HepG2 (cell line): ENCODE measurements around the gene TOMM20. TPM values are rescaled to one million over a fixed set of nuclear protein-coding genes. Genes with fewer than 3 reads are reported as not detected.

Experiments
- BCL6 ChIP-seq: IDR thresholded peaks from 2 replicates; pipeline ENCODE4 v1.6.1; 2016; ENCODE audit warnings: missing genetic modification reagents, missing compliant biosample characterization
- CBX1 ChIP-seq: IDR thresholded peaks from one replicate; pipeline ENCODE4 v1.6.1; 2016; ENCODE audit warnings: antibody characterized with exemption, low read depth
- CREBL2 ChIP-seq: sonication (generic); formaldehyde crosslinking; IDR thresholded peaks from 2 replicates; pipeline ENCODE4 v1.8.1; 2023; ENCODE audit warnings: missing genetic modification reagents, mild to moderate bottlenecking, borderline replicate concordance
- FOSL2 ChIP-seq: sonication (generic); formaldehyde crosslinking; IDR thresholded peaks from 2 replicates; pipeline ENCODE4 v1.4.0; 2020; ENCODE audit warnings: missing genetic modification reagents
- FOXM1 ChIP-seq: sonication (generic); formaldehyde crosslinking; IDR thresholded peaks from 2 replicates; pipeline ENCODE4 v1.5.0; 2020; ENCODE audit warnings: missing genetic modification reagents
- GPN1 ChIP-seq: sonication (generic); formaldehyde crosslinking; IDR thresholded peaks from 2 replicates; pipeline ENCODE4 v1.5.1; 2020; ENCODE audit warnings: missing genetic modification reagents, borderline replicate concordance
- MATR3 ChIP-seq: sonication (generic); formaldehyde crosslinking; IDR thresholded peaks from 2 replicates; pipeline ENCODE4 v1.4.0; 2020; ENCODE audit warnings: missing genetic modification reagents
- PAX8 ChIP-seq: sonication (generic); formaldehyde crosslinking; IDR thresholded peaks from 2 replicates; pipeline ENCODE4 v1.8.0; 2022; ENCODE audit warnings: mild to moderate bottlenecking, missing genetic modification reagents, borderline replicate concordance
- PCBP2 ChIP-seq: fragments of 200-400 bp; formaldehyde crosslinking; optimal IDR thresholded peaks from 2 replicates; pipeline ENCODE3; 2018; ENCODE audit warnings: low read length, low read depth; ENCODE audit not compliant: poor library complexity, severe bottlenecking
- SALL2 ChIP-seq: sonication (generic); formaldehyde crosslinking; IDR thresholded peaks from 2 replicates; pipeline ENCODE4 v1.8.1; 2023; ENCODE audit warnings: mild to moderate bottlenecking, missing genetic modification reagents, inconsistent platforms
- SIX1 ChIP-seq: sonication (generic); formaldehyde crosslinking; IDR thresholded peaks from 2 replicates; pipeline ENCODE4 v1.4.0; 2020; ENCODE audit warnings: missing genetic modification reagents, borderline replicate concordance
- SMAD3 ChIP-seq: sonication (generic); formaldehyde crosslinking; IDR thresholded peaks from 2 replicates; pipeline ENCODE4 v1.4.0; 2020; ENCODE audit warnings: missing genetic modification reagents
- STAT5B ChIP-seq: sonication (generic); formaldehyde crosslinking; IDR thresholded peaks from 2 replicates; pipeline ENCODE4 v1.4.0; 2020; ENCODE audit warnings: missing genetic modification reagents
- THAP7 ChIP-seq: sonication (generic); formaldehyde crosslinking; IDR thresholded peaks from 2 replicates; pipeline ENCODE4 v1.8.1; 2023; ENCODE audit warnings: mild to moderate bottlenecking, missing genetic modification reagents
- UBTF ChIP-seq: sonication (generic); formaldehyde crosslinking; IDR thresholded peaks from 2 replicates; pipeline ENCODE4 v1.4.0; 2020; ENCODE audit warnings: mild to moderate bottlenecking, missing genetic modification reagents
- ZNF101 ChIP-seq: sonication (generic); formaldehyde crosslinking; IDR thresholded peaks from 2 replicates; pipeline ENCODE4 v1.4.0; 2020; ENCODE audit warnings: mild to moderate bottlenecking, low read depth, missing genetic modification reagents, borderline replicate concordance
- ZNF296 ChIP-seq: sonication (generic); formaldehyde crosslinking; conservative IDR thresholded peaks from 2 replicates; pipeline ENCODE4 v1.5.0; 2020; ENCODE audit warnings: mild to moderate bottlenecking, missing genetic modification reagents
- ZNF567 ChIP-seq: sonication (generic); formaldehyde crosslinking; IDR thresholded peaks from 2 replicates; pipeline ENCODE4 v1.8.1; 2023; ENCODE audit warnings: mild to moderate bottlenecking, missing genetic modification reagents, borderline replicate concordance
- ZNF589 ChIP-seq: sonication (generic); formaldehyde crosslinking; conservative IDR thresholded peaks from 2 replicates; pipeline ENCODE4 v1.8.0; 2022; ENCODE audit warnings: mild to moderate bottlenecking, moderate library complexity, missing genetic modification reagents
- ZNF652 ChIP-seq: IDR thresholded peaks from 2 replicates; pipeline ENCODE4 v1.6.1; 2016; ENCODE audit warnings: low read depth, borderline replicate concordance
- ZNF792 ChIP-seq: IDR thresholded peaks from 2 replicates; pipeline ENCODE4 v1.6.1; 2016
- ZSCAN21 ChIP-seq: sonication (generic); formaldehyde crosslinking; IDR thresholded peaks from 2 replicates; pipeline ENCODE4 v1.8.0; 2022; ENCODE audit warnings: mild to moderate bottlenecking, missing genetic modification reagents, moderate library complexity, borderline replicate concordance
- ZSCAN5A ChIP-seq: sonication (generic); formaldehyde crosslinking; IDR thresholded peaks from 2 replicates; pipeline ENCODE4 v1.8.0; 2022; ENCODE audit warnings: mild to moderate bottlenecking, missing genetic modification reagents, borderline replicate concordance
- polyA plus RNA-seq, 8 experiments: library from polyadenylated mRNA; depleted of rRNA in 3 of 8; stranded (reverse) in 7 of 8; unstranded in 1 of 8; fragments of >200 nt; fragmentation: Illumina TruSeq in 4 of 8; extraction: Trizol in 4 of 8; gene quantifications; 2 replicates each; pipeline versions ENCODE4 v1.2.1 to v1.2.3, GENCODE V29; 2011 to 2016; ENCODE audit warnings: low read depth in 4 of 8, missing spikeins in 1 of 8, mixed read lengths in 1 of 8; ENCODE audit not compliant: insufficient read depth in 1 of 8
- total RNA-seq, 5 experiments: library from RNA; depleted of rRNA; stranded (reverse); fragments of >200 nt; fragmentation: Illumina TruSeq; extraction: Trizol; gene quantifications; 2 replicates each; pipeline ENCODE4 v1.2.3, GENCODE V29; 2016; ENCODE audit warnings: low read depth in 1 of 5
- TF ChIP-seq, protein P1 (sequence below): sonication (generic); formaldehyde crosslinking; IDR thresholded peaks from 2 replicates; pipeline ENCODE4 v1.5.1; 2020; ENCODE audit warnings: mild to moderate bottlenecking, missing genetic modification reagents, borderline replicate concordance

Gene TOMM20
- total and polyA plus RNA-seq, 2 of the 13 experiments (the other 11 are each of a cell fraction or from before 2014, with no cell fraction given) = 153 to 376 TPM

GRCh38 chr1:235074523-235075047, 54.1 kb downstream of the TOMM20 start (continued):
- no peak for TF ChIP-seq THAP7 (CRISPR knock-in tag)
- no peak for TF ChIP-seq MATR3 (CRISPR knock-in tag)
- no peak for TF ChIP-seq GPN1
- no peak; the same call in 1 of the 2 replicates for TF ChIP-seq SMAD3
- TF ChIP-seq SIX1 (CRISPR knock-in tag) = no peak
- TF ChIP-seq STAT5B (CRISPR knock-in tag) = no peak
- TF ChIP-seq ZNF567 (CRISPR knock-in tag) = no peak
- TF ChIP-seq ZSCAN21 (CRISPR knock-in tag) = peak; percentile 21; the same call in 1 of the 2 replicates
- peak; percentile 22; the same call in 1 of the 2 replicates for TF ChIP-seq ZSCAN5A (CRISPR knock-in tag)
- no peak; the same call in 1 of the 2 replicates for TF ChIP-seq ZNF792 (CRISPR knock-in tag)
- no peak for TF ChIP-seq PCBP2
- TF ChIP-seq BCL6 = peak; percentile 21; the same call in 1 of the 2 replicates
- no peak for TF ChIP-seq ZNF101 (CRISPR knock-in tag)
- TF ChIP-seq, protein P1, sequence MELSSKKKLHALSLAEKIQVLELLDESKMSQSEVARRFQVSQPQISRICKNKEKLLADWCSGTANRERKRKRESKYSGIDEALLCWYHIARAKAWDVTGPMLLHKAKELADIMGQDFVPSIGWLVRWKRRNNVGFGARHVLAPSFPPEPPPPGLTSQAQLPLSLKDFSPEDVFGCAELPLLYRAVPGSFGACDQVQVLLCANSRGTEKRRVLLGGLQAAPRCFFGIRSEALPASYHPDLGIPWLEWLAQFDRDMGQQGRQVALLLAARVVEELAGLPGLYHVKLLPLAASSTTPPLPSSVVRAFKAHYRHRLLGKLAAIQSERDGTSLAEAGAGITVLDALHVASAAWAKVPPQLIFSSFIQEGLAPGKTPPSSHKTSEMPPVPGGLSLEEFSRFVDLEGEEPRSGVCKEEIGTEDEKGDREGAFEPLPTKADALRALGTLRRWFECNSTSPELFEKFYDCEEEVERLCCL (CRISPR knock-in tag) = no peak
- no peak; the same call in 1 of the 2 replicates for TF ChIP-seq ZNF652 (CRISPR knock-in tag)
- TF ChIP-seq ZNF589 (CRISPR knock-in tag) = peak; percentile 36; the same call in 1 of the 2 replicates
- no peak; the same call in none of the 2 replicates for TF ChIP-seq SALL2 (CRISPR knock-in tag)
- no peak for TF ChIP-seq ZNF296 (CRISPR knock-in tag)
- peak; percentile 76 for TF ChIP-seq FOSL2 (CRISPR knock-in tag)
- no peak for TF ChIP-seq PAX8 (CRISPR knock-in tag)
- TF ChIP-seq CREBL2 (CRISPR knock-in tag) = no peak; the same call in 1 of the 2 replicates
- no peak for TF ChIP-seq FOXM1 (CRISPR knock-in tag)
- TF ChIP-seq UBTF (CRISPR knock-in tag) = peak; percentile 59
- TF ChIP-seq CBX1 = no peak
